IMR-90 (cell line): ENCODE results near the gene RUNX2. TPM values are rescaled to one million over a fixed set of nuclear protein-coding genes. Genes with fewer than 3 reads are reported as not detected.

Source experiments
- ATAC-seq: fragments of 200-7000 bp; cut with Tn5 transposase; 2 replicates; pipeline ENCODE4 v1.9.1; 2020; ENCODE audit warnings: low read depth, mild to moderate bottlenecking, moderate library complexity
- BruUV-seq: library from RNA; stranded (reverse); fragments of 400-500 nt; replicated peaks from 2 replicates; lab custom pipeline; 2021; lab: Mats Ljungman, UMichigan
- CTCF ChIA-PET: fragments of 300-600 bp; formaldehyde crosslinking; extraction: SDS; loops from one replicate; lab custom pipeline; 2021; ENCODE audit warnings: antibody characterized with exemption; lab: Yijun Ruan, JAX
- POLR2A ChIA-PET: fragments of 300-600 bp; sonication (Branson Sonifier 250); formaldehyde crosslinking; loops from one replicate; lab custom pipeline; 2022; ENCODE audit warnings: antibody characterized with exemption; ENCODE audit not compliant: unreplicated experiment; lab: Charles Lee
- DNase-seq: peaks from one replicate; pipeline ENCODE4 v3.0.0; 2013
- H2AFZ ChIP-seq: replicated peaks from 2 replicates; pipeline ENCODE3; 2013; ENCODE audit warnings: low read length, mild to moderate bottlenecking; ENCODE audit not compliant: poor library complexity
- H2AK5ac ChIP-seq: 2 replicates; pipeline ENCODE4 v1.6.1; 2013; ENCODE audit warnings: low read depth, low read length, inconsistent platforms
- H2AK9ac ChIP-seq: replicated peaks from 2 replicates; pipeline ENCODE3; 2013; ENCODE audit warnings: mild to moderate bottlenecking, low read depth, low read length, moderate library complexity; ENCODE audit not compliant: poor library complexity
- H2BK120ac ChIP-seq: 2 replicates; pipeline ENCODE4 v1.6.1; 2013; ENCODE audit warnings: low read depth, low read length, inconsistent platforms
- H2BK15ac ChIP-seq: 3 replicates; pipeline ENCODE4 v1.6.1; 2013; ENCODE audit warnings: low read depth, low read length, inconsistent platforms
- H2BK20ac ChIP-seq: 2 replicates; pipeline ENCODE4 v1.6.1; 2013; ENCODE audit warnings: low read depth, mild to moderate bottlenecking, inconsistent platforms, low read length, moderate library complexity
- H2BK5ac ChIP-seq: 2 replicates; pipeline ENCODE4 v1.6.1; 2013; ENCODE audit warnings: mild to moderate bottlenecking, low read depth, low read length, inconsistent platforms; ENCODE audit not compliant: poor library complexity, severe bottlenecking
- H3K14ac ChIP-seq: replicated peaks from 2 replicates; pipeline ENCODE4 v1.6.1; 2013; ENCODE audit warnings: low read depth, low read length, inconsistent platforms
- H3K18ac ChIP-seq: 2 replicates; pipeline ENCODE4 v1.6.1; 2013; ENCODE audit warnings: low read depth, low read length, control low read depth
- H3K23ac ChIP-seq: 2 replicates; pipeline ENCODE4 v1.6.1; 2013; ENCODE audit warnings: low read depth, low read length, inconsistent platforms
- H3K27ac ChIP-seq: 2 replicates; pipeline ENCODE4 v1.5.1; 2013; ENCODE audit warnings: mild to moderate bottlenecking, control low read depth, low read length; ENCODE audit not compliant: insufficient read depth
- H3K27me3 ChIP-seq: 2 replicates; pipeline ENCODE4 v1.6.1; 2013; ENCODE audit warnings: low read length; ENCODE audit not compliant: control insufficient read depth, insufficient read depth
- H3K36me3 ChIP-seq: 2 replicates; pipeline ENCODE4 v1.6.1; 2013; ENCODE audit warnings: low read length, mixed read lengths; ENCODE audit not compliant: control insufficient read depth, insufficient read depth
- H3K4ac ChIP-seq: 2 replicates; pipeline ENCODE4 v1.6.1; 2013; ENCODE audit warnings: low read depth, low read length, inconsistent platforms
- H3K4me1 ChIP-seq: 2 replicates; pipeline ENCODE4 v1.6.1; 2013; ENCODE audit warnings: low read length, mixed read lengths; ENCODE audit not compliant: control insufficient read depth, insufficient read depth
- H3K4me2 ChIP-seq: 2 replicates; pipeline ENCODE4 v1.6.1; 2013; ENCODE audit warnings: low read depth, mild to moderate bottlenecking, control low read depth, low read length, moderate library complexity
- H3K4me3 ChIP-seq: 2 replicates; pipeline ENCODE4 v1.5.1; 2013; ENCODE audit warnings: low read depth, mild to moderate bottlenecking, control low read depth, low read length, moderate library complexity; ENCODE audit not compliant: insufficient read depth
- H3K56ac ChIP-seq: 2 replicates; pipeline ENCODE4 v1.6.1; 2013; ENCODE audit warnings: low read length, inconsistent platforms; ENCODE audit not compliant: insufficient read depth; ENCODE audit errors: extremely low read depth
- H3K79me1 ChIP-seq, 2 experiments: 2 replicates each; pipeline ENCODE4 v1.6.1; 2013; ENCODE audit warnings: low read length in 2 of 2, inconsistent platforms in 1 of 2, low read depth in 1 of 2
- H3K9ac ChIP-seq: 2 replicates; pipeline ENCODE4 v1.6.1; 2013; ENCODE audit warnings: low read depth, low read length, control low read depth
- H3K9me1 ChIP-seq: 2 replicates; pipeline ENCODE4 v1.6.1; 2013; ENCODE audit warnings: low read length, inconsistent platforms; ENCODE audit not compliant: insufficient read depth
- H3K9me3 ChIP-seq: 2 replicates; pipeline ENCODE4 v1.6.1; 2013; ENCODE audit warnings: low read length; ENCODE audit not compliant: control insufficient read depth, insufficient read depth
- H4K20me1 ChIP-seq: 2 replicates; pipeline ENCODE4 v1.6.1; 2013; ENCODE audit warnings: low read length, inconsistent platforms; ENCODE audit not compliant: insufficient read depth
- H4K5ac ChIP-seq: 2 replicates; pipeline ENCODE4 v1.6.1; 2013; ENCODE audit warnings: mild to moderate bottlenecking, low read depth, low read length, control low read depth
- H4K8ac ChIP-seq, 2 experiments: 2 replicates each; pipeline ENCODE4 v1.6.1; 2013; ENCODE audit warnings: low read depth in 2 of 2, low read length in 2 of 2, control low read depth in 1 of 2, inconsistent platforms in 1 of 2
- H4K91ac ChIP-seq: 2 replicates; pipeline ENCODE4 v1.6.1; 2013; ENCODE audit warnings: low read depth, low read length, inconsistent platforms; ENCODE audit not compliant: insufficient read depth
- BHLHE40 ChIP-seq: fragments of 150-350 bp; IDR thresholded peaks from 2 replicates; pipeline ENCODE4 v1.6.1; 2016; ENCODE audit warnings: mild to moderate bottlenecking, low read depth, low read length
- CEBPB ChIP-seq: IDR thresholded peaks from 2 replicates; pipeline ENCODE4 v1.6.1; 2012; ENCODE audit warnings: low read depth, low read length, improper control_type of control experiment
- CTCF ChIP-seq: conservative IDR thresholded peaks from 2 replicates; pipeline ENCODE4 v1.5.1; 2012; ENCODE audit warnings: mild to moderate bottlenecking, low read depth, low read length, improper control_type of control experiment
- FOS ChIP-seq: fragments of 150-350 bp; IDR thresholded peaks from 2 replicates; pipeline ENCODE4 v1.6.1; 2016; ENCODE audit warnings: low read depth, low read length
- MAZ ChIP-seq: IDR thresholded peaks from 2 replicates; pipeline ENCODE4 v1.6.1; 2012; ENCODE audit warnings: low read depth, mild to moderate bottlenecking, low read length, improper control_type of control experiment, moderate library complexity, borderline replicate concordance
- NFE2L2 ChIP-seq: fragments of 150-350 bp; IDR thresholded peaks from 2 replicates; pipeline ENCODE4 v1.6.1; 2016; ENCODE audit warnings: low read depth, mild to moderate bottlenecking, low read length
- POLR2A ChIP-seq: IDR thresholded peaks from 2 replicates; pipeline ENCODE4 v1.6.1; 2012; ENCODE audit warnings: mild to moderate bottlenecking, low read depth, low read length
- RCOR1 ChIP-seq: IDR thresholded peaks from 2 replicates; pipeline ENCODE4 v1.6.1; 2012; ENCODE audit warnings: mild to moderate bottlenecking, low read length, improper control_type of control experiment; ENCODE audit not compliant: insufficient replicate concordance
- WGBS, 2 experiments: methylation state at CpG; one replicate each; pipeline versions ENCODE4 v1.1.5 to v1.1.7; 2013; ENCODE audit warnings: missing lambda C conversion rate in 2 of 2; ENCODE audit not compliant: insufficient read length in 1 of 2; ENCODE audit errors: extremely low coverage in 2 of 2; 5-methylcytosine and 5-hydroxymethylcytosine counted together
- dilution Hi-C: fragments of 300-500 bp; cut with HindIII; formaldehyde crosslinking; loops from one replicate; pipeline ENCODE4 v1.14.3; 2018; ENCODE audit warnings: low sequenced_read_pairs; ENCODE audit not compliant: unreplicated experiment
- in situ Hi-C: fragments of 300-500 bp; cut with MboI; formaldehyde crosslinking; loops from 3 replicates; pipeline ENCODE4 v1.14.3; 2019; ENCODE audit warnings: low sequenced_read_pairs, inconsistent platforms, mixed read lengths
- intact Hi-C: fragments of 100-400 bp; cut with micrococcal nuclease; formaldehyde crosslinking; loops from 2 replicates; pipeline ENCODE4 v1.10.0; 2022
- polyA plus RNA-seq, 3 experiments: library from polyadenylated mRNA; depleted of rRNA; stranded (reverse); fragments of >200 nt; gene quantifications; 2 replicates each; pipeline ENCODE4 v1.2.3, GENCODE V29; 2012; ENCODE audit warnings: low replicate concordance in 1 of 3
- total RNA-seq: library from RNA; depleted of rRNA; stranded (reverse); fragments of >200 nt; gene quantifications from 2 replicates; pipeline ENCODE4 v1.2.3, GENCODE V29; 2012

Gene RUNX2
- total and polyA plus RNA-seq, 2 of the 4 experiments (the other 2 are of a cell fraction): 2.3 to 4.7 TPM

GRCh38 chr6:45371924-45372573, 43.9 kb downstream of the RUNX2 start:
- H2AK5ac ChIP-seq: no peak overlapping the region
- H4K20me1 ChIP-seq: no peaks in the 10 kb centered on the region
- H3K14ac ChIP-seq: no peak overlapping the region
- ATAC-seq (no peak; the same call in 1 of the 2 replicates), DNase-seq (peak; percentile 37)
- H2BK20ac ChIP-seq: no peak overlapping the region
- no peak overlapping the region for H3K4me3 ChIP-seq
- no peaks in the 10 kb centered on the region; the same call in none of the 2 replicates for H3K4me1 ChIP-seq
- H2AK9ac ChIP-seq: no peak overlapping the region
- no peaks in the 10 kb centered on the region for H3K36me3 ChIP-seq
- no peak overlapping the region for H3K56ac ChIP-seq
- H3K4ac ChIP-seq: no peak overlapping the region
- BruUV-seq: no TSS peak
- WGBS, 2 experiments: no CpG with 5 or more reads among the region's 3 CpGs
- POLR2A ChIA-PET: no interaction called here
- dilution Hi-C loops: no loop called here
- H3K23ac ChIP-seq: no peak overlapping the region
- TF ChIP-seq RCOR1 (no peak), CTCF (no peak), POLR2A (no peak), NFE2L2 (no peak), MAZ (no peak), CEBPB (0 out of 2 replicates have a peak, but pooled peaks have one; percentile 29), BHLHE40 (no peak), FOS (no peak)
- no peak overlapping the region for H3K9ac ChIP-seq
- H3K9me1 ChIP-seq: no peaks in the 10 kb centered on the region
- CTCF ChIA-PET: interaction anchor here (0.8 kb wide), 1 partner anchor 32 kb away, joined by 5 read pairs; no protein-coding TSS in a partner anchor
- H3K18ac ChIP-seq: no peak overlapping the region
- no peak overlapping the region for H2BK15ac ChIP-seq
- no peak overlapping the region for H3K27ac ChIP-seq
- H3K9me3 ChIP-seq: no peaks in the 10 kb centered on the region
- no peaks in the 10 kb centered on the region for H3K27me3 ChIP-seq
- intact Hi-C loops: no loop called here
- in situ Hi-C loops: no loop called here
- no peak overlapping the region for H4K8ac ChIP-seq
- no peak overlapping the region for H2AFZ ChIP-seq
- H4K91ac ChIP-seq: no peak overlapping the region
- H4K5ac ChIP-seq: no peak overlapping the region
- no peak overlapping the region for H2BK120ac ChIP-seq
- peaks cover 3 to 7% of the 10 kb centered on the region in 2 experiments; a peak in 3 of 4 replicates for H3K79me1 ChIP-seq
- H2BK5ac ChIP-seq: no peak overlapping the region
- no peak overlapping the region for H3K4me2 ChIP-seq
